Activated CD8-positive, alpha-beta memory T cell treated with anti-CD3 and anti-CD28 coated beads for 1 hour (primary cell): ENCODE data around the gene SLC4A8.
A peak's percentile ranks its signal among the peaks of the same experiment; 100 is the strongest.

Experiments used
- DNase-seq, 2 donors: peaks; one replicate each; pipeline ENCODE4 v3.0.0-alpha.2; 2020; ENCODE audit warnings: low read depth in 1 of 2; ENCODE audit errors: extremely low read depth in 1 of 2

The SLC4A8 gene

GRCh38 chr12:51424662-51425539 is at the start of gene SLC4A8:
TSS of gene SLC4A8 (plus strand) at chr12:51424831. CDS start at chr12:51424988, 157 bp downstream.
- DNase-seq = peak; percentile 46 to 58

- no peak for DNase-seq
Observed at GRCh38 chr12:51374856-51375255, 49.8 kb upstream of the SLC4A8 start.

GRCh38 chr12:51377099-51377984 is 47.3 kb upstream of the SLC4A8 start:
- DNase-seq = no peak

DNA sequence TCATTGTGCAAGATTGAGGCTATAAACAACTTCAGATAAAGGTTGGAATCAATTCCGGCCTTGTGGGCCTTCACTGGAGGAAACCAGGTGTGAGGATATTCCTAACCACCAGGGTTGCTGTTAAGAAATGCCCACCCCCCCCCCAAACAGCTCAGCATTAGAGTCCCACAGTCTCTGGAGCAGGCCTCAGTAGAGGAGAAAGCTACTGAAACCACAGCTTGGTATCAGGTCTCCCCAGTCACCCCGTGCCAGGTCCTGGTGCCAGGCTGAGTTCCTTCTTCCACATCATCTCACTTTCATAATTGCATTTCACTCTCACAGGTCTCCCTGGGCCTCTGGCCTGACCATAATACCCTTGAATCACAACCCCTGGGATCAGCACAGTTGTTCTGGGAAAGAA is 45.9 kb upstream of the SLC4A8 start:
- DNase-seq = no peak

DNA sequence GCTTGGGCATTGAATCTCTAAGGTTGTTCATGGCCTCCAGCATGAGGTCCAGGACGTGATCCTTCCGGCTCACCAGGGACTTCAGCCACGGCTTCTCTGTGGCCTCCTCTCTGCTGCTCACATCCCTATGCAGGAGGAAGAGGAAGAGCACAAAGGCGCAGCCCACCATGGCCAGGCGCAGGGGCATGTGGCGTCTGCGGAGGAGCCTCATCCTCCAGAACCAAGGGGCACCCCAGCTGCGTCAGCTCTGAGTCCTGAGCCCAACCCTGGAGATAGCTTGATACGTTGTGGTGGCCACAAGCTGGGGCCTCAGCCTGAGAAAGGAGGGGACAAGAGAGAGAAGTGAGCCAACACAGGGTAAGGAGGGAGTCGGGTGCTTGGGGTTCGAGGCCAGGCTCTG is 45.1 kb upstream of the SLC4A8 start:
- no peak for DNase-seq

DNA sequence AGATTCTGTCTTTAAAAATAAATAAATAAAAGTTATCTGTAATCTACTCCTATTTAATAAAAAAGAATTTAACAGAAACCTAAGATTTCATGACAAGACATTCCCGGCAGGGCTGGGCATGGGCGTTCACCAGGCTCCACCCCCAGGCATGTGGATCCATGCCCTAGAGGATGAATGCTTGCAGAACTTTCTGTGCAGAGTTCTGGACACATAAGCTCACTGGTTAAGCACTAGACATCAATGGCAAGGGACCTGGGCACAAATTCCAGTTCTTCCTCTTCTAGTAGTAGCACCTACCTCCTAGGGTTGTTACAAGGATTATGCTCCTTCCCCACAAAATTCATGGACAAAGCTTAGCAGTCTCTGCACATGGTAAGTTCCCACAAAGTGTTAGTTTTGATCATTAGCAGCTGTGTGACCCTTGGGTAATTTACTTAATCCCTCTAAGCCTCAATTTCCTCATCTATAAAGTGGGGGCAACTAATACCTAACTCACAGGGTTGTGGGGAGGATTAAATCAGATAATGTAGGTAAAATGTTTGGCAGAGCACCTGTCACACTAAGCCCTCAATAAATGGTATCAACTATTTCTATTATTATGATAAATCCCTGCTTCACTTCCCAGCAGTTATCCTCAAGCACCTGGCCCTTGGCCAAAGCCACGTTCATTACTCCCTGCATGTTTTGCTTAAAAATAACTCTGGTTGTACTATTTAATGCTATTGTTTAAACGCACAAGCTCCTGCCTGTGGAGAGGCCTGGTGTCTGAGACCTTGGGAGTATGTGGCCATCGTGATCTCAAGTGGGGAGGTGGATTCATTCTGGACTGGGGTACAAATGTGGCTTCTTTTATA is 43.2 kb upstream of the SLC4A8 start:
- no peak for DNase-seq

GRCh38 chr12:51382173-51382572 is 42.5 kb upstream of the SLC4A8 start:
- DNase-seq = no peak

DNA sequence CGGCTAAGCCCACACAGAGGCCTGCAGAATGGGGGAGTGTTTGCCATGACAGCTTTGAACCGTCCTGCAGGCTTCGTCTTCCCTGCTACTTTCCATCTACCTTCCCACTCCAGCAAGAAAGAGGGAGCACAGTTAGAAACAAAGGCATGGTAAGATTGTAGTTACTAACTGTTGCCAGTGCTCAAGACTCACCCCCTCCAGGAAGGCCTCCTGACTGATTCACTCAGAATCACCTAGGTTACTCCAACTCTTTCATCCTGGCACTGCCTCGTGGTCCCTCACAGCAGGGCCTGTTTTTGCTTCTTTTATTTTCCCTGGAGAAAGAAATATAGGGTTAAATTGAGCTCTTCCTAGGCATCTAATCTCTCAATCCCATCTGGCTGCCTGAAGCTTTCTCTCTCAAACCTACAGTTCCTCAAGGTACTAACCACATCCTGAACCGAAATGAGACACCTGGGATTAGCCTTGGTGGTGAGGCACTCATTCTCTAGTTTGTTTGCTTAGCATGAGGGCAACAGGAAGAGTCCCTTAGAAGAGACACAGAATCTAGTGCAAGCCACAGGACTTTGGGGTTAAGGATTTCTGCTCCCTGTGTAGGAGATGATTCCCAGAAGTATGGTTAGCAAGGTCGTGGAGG is 41.2 kb upstream of the SLC4A8 start:
- no peak for DNase-seq

- DNase-seq = no peak
Observed at GRCh38 chr12:51386351-51386750, 38.3 kb upstream of the SLC4A8 start.

- no peak for DNase-seq
Observed at GRCh38 chr12:51388069-51388799, 36.4 kb upstream of the SLC4A8 start.

DNA sequence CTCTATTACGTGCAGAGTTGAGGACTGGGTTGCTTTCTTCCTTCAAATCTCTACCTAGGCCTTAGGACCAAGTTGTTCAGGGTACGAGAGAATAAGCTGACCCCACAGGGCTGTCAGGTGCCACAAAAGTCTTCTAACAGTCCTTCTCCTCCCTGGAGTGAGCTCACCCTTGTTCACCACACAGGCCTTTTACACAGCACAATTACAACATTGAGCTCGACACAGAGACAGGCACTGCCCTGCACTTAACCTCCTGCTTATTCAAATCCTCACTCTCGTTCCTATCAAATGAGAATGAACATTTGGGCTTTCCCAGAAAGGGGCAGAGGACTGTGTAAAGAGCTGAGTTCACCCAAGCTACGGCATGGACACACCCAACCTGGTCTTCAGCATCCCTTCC is 35.8 kb upstream of the SLC4A8 start:
- DNase-seq = no peak

DNA sequence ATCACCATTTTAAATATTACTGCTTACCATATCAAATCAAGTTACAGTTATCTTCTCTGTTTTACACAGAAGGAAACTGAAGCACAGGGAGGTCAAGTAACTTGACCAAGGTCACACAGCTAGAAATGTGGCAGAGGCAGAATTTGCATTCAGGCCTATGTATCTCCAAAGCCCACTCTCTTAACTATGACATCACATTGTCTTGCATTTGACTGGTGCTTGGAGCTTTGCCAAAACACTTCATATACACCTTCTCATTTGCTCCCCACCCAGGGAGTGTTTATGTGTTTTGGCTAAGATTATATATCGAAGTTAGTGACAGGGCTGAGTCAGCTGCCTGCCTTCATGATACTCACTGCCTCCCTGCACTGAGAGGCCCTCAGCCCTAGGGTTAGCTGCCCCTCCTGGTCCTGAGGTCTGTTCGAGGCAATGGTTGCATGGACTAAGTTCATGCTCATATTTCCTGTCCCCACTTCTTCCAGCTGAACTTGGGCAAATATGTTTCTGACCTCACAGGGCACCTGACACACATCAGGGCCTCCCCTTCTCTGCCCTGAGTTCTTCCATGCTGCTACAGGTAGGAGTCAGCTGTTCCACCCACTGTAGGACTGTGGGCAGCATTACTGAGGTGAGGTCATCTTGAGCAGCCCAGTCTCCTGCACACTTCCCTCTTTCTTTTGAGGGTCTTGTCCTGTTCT is 35.2 kb upstream of the SLC4A8 start:
- no peak for DNase-seq

GRCh38 chr12:51390457-51390856 is 34.2 kb upstream of the SLC4A8 start:
- DNase-seq = no peak

DNA sequence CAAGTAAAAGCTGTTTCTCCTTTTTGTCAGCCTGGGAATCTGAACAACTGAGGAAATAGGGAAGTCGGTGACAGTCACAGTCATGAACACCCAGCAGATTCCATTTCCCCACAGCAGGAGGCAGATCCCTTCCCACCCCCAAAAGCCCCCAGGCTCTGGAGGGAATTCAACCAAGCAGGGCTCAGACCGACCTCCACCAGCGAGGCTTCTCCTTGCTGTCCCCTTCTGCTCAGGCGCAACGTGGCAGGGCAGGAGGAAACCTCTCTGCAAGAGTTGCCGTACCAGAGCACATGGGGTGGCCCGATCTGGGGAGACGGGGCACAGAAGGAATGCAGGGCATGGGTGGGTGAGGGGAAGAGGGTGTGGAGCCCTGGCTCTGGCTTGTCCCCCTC is 33.7 kb upstream of the SLC4A8 start:
- no peak for DNase-seq

DNA sequence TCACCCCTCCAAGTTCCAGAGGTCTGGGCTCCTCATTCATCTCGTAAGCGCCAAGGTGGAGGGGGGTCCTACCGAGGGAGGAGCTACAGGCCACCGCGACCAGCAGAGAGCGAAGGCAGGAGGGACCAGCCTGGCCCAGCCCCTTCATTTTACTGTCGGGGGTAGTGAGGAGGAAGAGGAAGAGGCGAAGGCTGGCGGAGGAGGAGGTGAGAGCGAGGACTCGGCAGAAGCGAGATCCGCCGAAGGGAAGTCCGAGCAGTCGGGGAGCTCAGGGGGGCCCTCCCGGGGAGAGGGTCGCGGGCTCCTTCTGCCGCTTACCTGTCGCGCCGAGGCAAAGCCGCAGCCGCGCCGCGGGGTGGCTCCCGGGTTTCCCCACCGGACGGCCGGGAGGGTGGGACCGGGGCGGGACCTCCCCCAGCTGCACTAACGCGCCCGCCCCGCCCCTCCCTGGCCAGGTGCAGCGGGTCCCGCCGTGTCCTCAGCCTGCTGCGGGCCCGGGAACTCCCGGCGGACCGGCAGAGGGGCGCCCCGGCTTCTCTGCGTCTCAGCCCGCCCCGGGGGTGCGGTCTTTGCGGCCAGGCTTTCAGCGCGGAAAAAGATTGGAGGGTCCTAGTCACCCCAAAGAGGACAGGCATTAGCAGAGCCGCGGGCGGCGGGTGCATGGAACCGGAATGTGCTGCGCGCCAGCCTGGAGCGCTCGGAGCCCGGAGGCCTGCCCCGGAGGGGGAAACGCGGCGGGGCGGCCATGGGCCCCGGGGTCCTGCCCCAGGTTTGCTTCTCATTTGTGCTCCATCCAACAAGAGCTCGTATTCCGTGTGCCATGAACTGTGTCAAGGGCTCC is 33.1 kb upstream of the SLC4A8 start, which contains the start of gene GALNT6:
Gene GALNT6, minus strand, starts transcription at position 124 of the 841 bp plus-strand sequence. CDS start 11,625 bp downstream, outside the sequence.
- DNase-seq = peak; percentile 40 to 63

DNA sequence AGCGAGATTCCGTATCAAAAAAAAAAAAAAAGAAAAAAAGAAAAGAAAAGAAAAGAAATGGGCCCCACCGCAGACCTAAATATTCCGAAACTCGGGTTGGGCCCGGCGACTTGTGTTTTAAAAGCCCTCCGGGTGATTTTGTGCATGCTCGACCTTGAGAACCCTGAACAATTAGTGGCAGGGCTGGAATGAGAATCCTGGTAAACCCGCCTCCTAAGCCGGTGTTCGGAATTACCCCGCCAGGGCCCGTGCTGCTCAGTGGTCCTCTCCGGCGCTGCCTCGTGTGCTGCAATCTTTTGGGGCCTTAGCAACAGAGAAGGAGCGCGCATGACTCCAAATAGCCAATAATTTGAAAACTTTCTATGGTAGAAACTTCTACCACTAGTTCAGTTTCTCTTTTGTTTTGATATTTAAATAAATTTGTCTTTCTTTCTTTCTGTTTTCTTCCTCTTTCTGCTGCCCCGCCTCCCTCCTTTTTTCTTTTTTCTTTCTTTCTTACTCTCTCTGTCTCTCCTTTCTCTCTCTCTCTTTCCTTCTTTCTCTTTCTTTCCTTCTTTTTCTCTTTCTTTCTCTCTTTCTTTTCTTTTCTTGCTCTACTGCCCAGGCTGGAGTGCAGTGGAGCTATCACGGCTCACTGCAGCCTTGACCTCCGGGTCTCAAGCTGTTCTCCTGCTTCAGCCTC is 31.9 kb upstream of the SLC4A8 start:
- DNase-seq = no peak
